Hematopoietic multipotent progenitor cell treated with erythropoietin and hydrocortisone succinate and interleukin-3 and kit ligand, for 15 days (in vitro differentiated cells): Measurements from ENCODE around the gene AGBL1.
"Not testable (repeated sequence)": the region's sequence is repeated elsewhere in the genome, so short reads cannot be mapped to it uniquely, and the experiment has no call there.

ENCODE experiments used
- DNase-seq: peaks from one replicate; pipeline ENCODE4 v3.0.0-alpha.2; 2015; ENCODE audit warnings: low spot score

The AGBL1 gene

DNA sequence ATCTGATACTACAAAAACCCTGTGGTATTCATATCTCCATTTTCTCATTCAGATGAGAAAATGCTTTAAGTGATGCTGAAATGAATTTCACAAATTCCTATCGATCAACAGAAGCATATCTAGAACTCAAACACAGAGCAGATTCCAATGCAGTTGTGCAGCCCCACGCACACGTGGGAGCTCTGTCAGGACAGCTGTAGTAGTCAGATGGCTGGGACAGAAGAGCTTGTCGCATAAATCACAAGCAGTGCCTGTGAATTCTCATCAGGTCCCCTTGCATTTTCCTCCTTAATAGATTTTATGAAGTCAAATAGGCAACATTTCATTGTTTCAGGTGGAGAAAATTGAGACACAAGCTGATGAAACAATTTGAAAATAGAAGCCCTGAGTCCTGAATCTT, 792.3 kb downstream of the AGBL1 start:
- no peak for DNase-seq

- no peak for DNase-seq
Observed at GRCh38 chr15:86872782-86873181, 793.1 kb downstream of the AGBL1 start.

GRCh38 chr15:86875067-86875466, 795.4 kb downstream of the AGBL1 start:
- no peak for DNase-seq

DNA sequence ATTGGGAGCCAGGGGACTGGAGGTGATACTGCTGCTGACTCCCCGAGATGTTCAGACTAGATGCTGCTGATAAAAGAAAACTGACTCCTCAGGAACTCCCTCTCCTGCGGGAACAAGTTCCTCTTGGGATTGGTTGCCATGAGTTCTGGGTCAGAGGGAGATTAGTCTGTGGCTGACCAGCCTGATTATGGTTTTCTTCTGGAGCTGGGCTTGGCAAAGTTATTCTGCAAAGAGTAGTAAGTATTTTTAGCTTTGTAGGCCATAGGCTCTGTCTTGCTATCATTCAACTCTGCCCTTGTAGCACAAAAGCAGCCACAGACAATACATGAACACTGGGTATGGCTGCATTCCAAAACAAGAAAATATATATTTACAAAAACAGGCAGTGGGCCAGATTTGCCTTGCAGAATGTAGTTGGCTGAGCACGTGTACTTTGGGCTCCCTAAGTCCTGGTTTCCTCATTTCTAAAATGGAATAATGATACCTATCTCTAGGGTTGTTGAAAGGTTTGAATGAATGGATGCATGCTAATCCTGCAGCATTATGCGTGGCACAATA, 796.8 kb downstream of the AGBL1 start:
- DNase-seq, result no peak

- no peak for DNase-seq
Observed at GRCh38 chr15:86877171-86877631, 797.5 kb downstream of the AGBL1 start.

- DNase-seq, result not testable (repeated sequence)
Observed at GRCh38 chr15:86878844-86879243, 799.2 kb downstream of the AGBL1 start.

- DNase-seq, result no peak
Observed at GRCh38 chr15:86879250-86880229, 799.9 kb downstream of the AGBL1 start.

GRCh38 chr15:86885616-86886015, 805.9 kb downstream of the AGBL1 start:
- no peak for DNase-seq

DNA sequence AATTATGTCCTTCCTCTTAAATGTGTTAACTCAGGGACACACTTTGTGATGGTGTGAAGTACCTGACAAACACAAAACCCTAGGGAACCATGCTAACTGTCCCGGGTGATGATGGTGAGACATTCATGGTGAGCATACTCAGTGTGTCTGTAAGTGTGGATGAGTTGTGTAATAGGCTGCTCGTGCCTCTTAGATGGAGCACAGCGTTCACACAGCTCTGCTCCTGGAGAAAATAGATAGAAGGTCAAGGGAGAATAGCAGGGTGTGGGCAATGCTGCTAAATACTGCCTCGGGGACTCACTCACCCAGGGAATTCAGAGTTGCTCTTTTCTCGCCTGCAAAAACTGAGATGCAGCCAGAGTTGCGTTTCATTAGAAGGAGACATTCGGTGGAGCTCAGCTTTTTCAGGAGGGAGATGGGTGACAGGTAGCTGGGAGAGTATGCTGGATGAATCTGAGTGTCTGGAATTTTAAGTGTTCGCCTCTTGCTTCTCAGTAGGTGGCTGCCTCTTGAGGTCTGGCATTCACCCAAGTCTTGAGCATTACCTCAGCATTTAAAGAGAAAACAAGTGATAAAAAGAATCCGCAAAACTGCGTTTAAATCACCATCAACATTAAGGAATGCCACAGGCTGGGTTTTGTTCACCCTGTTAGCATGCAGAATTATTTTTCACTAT, 813.2 kb downstream of the AGBL1 start:
- no peak for DNase-seq

- no peak for DNase-seq
Observed at GRCh38 chr15:86894269-86894668, 814.6 kb downstream of the AGBL1 start.

- DNase-seq, result no peak
Observed at GRCh38 chr15:86903642-86904421, 824.2 kb downstream of the AGBL1 start.

GRCh38 chr15:86905625-86906256, 826.1 kb downstream of the AGBL1 start:
- no peak for DNase-seq

DNA sequence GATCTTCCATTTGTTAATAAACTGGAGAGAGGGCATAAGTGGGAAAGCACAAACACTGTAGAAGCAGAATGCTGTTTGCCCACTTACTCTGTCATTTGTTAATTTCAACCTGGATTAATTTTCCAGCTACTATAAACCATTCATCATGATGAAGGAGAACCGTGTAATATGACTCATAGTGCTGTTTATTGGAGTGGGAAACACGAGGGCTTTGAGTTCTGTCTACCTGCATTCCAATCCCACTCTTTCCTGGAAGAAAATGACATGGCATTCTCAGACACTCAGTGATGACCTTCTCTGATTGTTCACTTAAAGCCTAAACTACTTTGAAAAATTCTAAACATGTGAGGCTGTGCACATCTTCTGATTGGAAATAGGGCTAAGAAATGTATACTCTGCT, 826.7 kb downstream of the AGBL1 start:
- no peak for DNase-seq

DNA sequence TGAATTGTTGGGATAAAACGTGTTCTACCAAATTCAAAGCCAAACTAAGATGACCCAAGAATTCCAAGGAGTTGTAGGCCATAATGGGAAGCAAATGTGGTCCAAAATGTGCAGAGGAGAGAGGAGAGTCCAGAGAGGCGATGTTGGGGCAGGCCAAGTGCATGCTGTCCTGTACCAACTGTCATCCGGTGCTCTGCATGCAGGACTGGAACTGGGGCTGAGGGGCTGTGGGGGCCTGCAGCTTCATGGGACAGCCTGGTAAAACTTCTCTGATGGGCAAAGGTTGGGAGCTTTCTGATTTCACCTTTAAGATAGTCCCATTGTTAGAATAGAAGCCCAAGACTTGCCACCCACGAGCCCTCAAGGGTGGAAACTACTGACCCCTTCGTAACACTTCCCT, 831.4 kb downstream of the AGBL1 start:
- no peak for DNase-seq

- DNase-seq, result no peak
Observed at GRCh38 chr15:86912661-86913060, 833.0 kb downstream of the AGBL1 start.

- no peak for DNase-seq
Observed at GRCh38 chr15:86915811-86916331, 836.2 kb downstream of the AGBL1 start.

DNA sequence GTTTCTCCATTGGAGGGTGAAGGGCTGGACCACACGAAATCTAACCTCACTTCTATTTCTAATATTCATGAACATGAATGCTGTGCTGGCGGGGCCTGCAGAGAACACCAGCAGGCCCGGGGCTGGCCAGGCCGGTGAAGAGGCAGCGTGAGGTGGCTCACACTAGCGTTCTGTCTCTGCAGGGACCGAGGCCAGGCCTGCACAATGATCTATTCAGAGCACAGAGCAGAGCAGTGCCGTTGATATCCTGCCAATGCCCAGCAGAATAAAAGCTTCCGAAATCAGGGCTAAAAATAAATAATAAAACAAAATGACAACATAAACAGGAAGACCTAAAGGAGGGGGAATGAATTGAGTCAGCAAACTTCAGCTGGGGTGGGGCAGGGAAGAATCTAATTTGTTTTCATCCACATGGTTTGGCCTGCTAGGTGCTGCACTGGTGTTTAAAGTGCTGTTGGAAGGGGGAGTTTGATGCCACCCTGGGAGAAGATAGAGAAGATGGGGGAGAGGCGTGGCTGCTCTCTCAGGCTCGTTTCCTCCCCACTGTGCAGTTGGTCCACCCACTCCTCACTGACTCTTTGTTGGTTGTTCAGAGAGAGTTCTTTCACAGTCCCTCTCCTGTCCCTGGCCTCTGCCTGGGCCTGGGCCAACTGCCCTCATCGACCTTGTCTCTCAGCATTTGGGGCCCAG, 837.1 kb downstream of the AGBL1 start:
- DNase-seq, result no peak

DNA sequence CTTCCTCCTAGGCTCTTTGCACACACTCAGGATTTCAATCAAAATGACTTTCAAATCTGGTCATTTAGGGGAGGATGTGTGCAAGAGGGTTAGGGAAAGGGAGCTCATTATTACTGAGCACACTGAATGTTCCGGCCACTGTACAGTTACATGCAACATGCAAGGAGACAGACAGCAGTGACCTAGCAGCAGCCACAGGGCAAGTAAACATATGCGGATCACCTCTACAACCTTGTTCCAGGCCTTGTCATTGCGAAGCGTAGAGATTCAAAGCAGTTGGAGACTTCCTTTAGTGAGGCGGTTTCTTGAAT, 837.6 kb downstream of the AGBL1 start:
- DNase-seq, result no peak

GRCh38 chr15:86919581-86919980, 839.9 kb downstream of the AGBL1 start:
- DNase-seq, result no peak

- DNase-seq, result no peak
Observed at GRCh38 chr15:86929461-86929860, 849.8 kb downstream of the AGBL1 start.

- no peak for DNase-seq
Observed at GRCh38 chr15:86932456-86932855, 852.8 kb downstream of the AGBL1 start.
